HG02970 (cell line): Measurements from ENCODE around the gene KCNQ5.

Experiments
- ATAC-seq: cut with Tn5 transposase; IDR thresholded peaks from one replicate; pipeline ENCODE4 v1.9.1; 2021; ENCODE audit warnings: mild to moderate bottlenecking, moderate library complexity, moderate number of reproducible peaks; ENCODE audit not compliant: unreplicated experiment, low FRiP score

KCNQ5 gene

DNA sequence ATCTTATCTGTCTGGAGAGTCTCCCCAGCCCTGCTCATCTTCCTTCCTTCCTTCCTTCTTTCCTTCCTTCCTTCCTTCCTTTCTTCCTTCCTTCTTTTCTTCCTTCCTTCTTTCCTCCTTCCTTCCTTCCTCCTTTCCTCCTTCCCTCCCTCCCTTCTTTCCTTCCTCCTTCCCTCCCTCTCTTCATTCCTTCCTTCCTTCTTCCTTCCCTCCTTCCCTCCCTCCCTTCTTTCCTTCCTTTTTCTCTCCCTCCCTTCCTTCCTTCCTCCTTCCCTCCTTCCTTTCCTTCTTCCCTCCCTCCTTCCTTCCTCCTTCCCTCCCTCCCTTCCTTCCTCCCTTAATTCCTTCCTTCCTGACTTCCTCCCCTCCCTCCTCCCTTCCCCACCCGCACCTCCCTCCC lies 319.4 kb downstream of the KCNQ5 start:
- no peak for ATAC-seq

DNA sequence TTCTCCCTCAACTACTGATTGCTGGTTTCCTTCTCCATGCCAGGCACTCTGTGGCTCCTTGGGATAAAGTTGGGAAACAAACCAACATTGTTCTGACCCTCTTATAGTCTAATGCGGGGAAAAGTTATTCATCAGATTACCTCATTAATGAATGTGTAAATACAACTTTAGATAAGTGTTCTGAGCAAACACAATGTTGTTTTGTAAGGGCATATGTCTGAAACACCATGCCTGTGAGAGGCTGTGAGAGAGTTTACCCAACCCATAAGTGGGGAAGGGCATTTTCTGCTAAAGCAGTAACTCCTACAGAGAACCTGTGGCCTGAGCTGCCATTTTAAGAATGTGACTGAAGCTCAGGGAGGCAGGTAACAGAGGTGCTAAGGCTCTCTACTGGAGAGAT lies 319.9 kb downstream of the KCNQ5 start:
- ATAC-seq: no peak

DNA sequence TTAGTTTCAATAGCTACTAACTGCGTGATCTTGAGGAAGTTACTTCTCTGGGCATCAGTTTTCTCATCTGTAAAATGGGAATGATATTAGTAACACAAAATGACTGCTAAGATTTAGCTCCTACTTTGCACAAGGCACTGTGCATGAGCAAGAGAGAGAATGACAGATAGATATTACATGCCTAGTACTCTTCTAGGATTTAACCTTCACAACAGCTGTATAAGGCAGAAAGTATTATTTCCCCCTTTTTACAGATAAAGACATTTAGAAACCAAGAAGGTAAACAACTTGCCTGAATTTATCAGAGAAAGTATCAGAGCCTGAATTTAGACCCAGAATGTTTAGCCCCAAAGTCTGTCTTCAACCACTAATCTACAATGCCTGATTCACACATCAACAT lies 321.8 kb downstream of the KCNQ5 start:
- ATAC-seq: no peak

DNA sequence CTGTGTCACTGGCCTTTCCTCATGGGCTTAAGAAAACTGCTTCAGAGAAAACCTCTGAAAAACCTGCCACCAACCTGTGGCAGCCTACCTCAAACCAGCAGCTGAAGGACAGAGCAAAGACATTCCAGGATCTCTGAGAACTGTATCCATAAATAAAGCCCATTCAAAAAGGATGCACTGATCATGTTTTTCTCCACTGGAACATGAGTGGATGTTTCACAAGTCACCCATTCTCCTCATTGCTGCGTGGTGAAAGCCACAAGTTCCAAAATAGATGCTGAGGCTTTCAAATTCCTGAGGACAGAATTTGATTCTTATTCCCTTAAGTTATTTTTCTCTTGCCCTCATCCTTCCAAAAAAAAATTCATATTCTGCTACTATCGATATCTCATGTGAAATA lies 322.8 kb downstream of the KCNQ5 start:
- ATAC-seq: no peak

DNA sequence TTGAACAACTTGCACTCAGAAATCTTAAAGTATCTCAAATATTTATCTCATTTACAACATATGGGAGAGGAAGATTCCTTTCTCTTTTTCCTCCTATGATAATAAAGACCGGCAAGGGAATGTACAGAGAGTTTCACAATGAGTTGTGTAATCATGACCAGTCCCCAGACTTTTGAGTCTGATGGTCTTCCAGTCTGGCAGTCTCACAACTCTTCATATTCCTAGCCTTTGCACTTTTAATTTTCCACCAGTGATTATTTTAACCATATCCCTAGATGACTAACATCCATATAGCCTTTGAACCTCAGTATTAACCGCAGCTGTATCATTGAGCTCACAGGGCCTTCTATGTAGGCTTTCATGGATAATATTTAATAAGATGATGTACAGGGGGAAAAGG lies 324.9 kb downstream of the KCNQ5 start:
- ATAC-seq: no peak

DNA sequence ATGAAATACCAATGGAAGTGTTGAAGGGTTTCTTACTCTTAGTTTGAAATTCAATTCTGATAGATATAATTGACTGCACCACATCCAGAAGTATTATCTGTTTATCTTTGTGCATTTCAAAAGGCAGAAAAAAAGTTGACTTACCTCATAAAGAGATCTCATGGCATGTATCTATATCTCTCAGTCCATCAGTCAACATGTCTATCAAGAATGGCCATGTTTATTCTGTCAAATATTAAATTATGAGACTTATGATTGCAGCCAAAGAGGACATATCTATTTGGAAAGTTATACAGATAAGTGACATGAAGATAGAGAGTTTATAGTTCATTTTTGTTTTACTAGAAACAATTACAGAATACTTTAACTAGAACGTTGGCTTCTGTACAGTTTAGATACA lies 325.7 kb downstream of the KCNQ5 start:
- no peak for ATAC-seq

DNA sequence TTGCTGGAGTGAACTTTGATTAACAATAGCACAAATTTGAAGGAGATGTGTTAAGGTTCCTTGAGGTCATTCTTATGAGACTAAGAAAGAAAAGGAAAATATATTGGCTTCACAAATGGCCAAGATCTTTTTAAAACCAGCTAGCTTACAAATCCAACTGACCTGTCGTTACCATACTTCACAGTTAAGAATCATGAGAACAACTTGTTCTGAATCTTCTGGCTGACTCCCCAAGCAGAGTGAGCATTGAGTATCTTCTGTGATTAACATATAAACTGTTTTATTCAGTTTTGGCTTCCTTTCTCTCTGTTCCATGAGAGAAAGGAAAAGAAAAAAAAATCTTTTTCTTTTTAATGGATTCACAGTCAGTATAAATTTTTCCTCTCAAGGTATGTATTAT lies 326.3 kb downstream of the KCNQ5 start:
- no peak for ATAC-seq

DNA sequence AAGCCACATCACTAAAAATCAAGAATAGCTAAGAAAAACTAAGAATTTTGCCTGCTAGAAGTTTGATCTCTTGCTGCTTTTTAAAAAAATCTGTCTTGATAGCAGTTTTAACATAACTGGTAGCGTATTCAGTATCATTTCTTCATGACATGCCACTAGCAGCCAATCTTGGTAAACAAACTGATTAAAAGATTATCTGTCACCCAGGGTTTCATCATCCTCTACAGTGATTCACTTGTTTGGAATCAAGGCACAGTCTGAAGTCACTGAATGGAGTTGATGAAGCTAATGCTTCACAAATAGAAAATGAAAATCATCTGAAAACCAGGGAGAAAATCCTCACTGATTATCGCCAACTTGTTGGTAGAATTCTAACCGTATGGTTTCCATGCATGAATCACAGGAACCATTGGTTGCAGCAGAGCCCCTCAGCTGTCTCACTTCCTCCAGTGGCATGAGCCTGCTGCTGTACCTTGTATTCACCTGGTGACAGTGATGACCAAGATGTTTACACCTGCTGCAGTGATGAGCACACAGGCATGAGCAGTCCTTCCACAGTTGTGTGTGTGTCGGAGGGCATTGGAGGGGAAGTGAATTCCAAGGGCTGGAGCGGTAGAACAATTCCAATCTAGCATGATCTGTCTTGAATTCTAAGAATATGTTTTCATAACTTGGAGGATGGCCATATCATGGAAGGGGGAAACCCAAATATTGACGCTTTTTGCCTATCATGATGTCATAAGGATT lies 328.4 kb downstream of the KCNQ5 start:
- ATAC-seq: no peak

DNA sequence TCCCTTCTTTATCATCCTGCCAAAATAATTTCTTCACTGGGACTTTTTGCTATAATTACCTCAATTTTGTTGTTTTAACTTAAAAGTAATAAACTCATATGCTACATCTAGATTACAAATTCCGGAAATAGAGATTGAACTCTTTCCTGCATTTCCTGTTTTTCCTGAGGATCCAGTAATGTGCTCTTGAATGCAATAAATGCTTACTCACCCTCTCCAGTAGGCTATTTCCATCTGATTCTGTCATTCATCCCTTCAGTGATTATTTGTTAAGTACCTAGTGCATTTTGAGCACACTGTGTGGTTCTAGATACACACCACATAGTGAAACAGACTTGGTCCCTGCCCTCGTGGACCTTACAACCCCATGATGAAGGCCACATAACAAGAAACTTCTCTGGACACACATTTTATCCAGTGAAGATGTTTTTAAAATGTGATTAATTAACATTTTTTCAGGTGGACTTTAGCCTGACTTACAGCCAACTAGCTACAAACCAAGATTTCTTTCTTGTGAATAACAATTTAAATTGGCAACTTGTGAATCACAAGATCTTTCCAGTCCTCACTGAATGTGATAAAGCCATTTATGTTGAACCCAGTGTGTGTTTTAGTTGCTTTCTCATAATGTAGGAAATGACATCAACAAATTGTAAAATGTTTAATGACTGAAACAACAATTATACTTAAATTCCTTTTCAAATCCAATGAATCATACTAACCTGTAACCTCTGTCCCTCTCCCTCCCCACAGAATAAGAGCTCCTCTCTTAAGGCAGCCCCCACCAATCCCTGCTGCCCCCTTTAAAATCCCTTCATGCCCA lies 331.2 kb downstream of the KCNQ5 start:
- no peak for ATAC-seq

DNA sequence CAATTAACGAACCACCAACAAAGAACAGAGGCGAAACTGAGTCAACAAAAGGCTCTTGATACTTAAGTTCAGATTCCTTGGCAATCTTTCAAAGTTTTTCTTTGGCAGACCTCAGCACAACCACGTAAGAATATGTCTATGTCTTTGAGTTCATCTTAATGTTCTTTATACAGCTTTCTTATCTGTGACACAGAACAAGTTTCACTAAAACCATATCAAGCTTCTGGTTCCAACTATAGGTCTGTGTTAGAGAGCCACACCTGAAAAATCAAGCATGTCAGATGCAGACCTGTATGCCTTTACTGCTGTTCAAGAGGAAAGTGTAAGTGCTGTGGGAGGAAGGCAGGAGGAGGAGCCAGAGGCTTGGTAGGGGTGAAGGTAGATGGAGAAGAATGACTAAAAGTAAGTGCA lies 332.1 kb downstream of the KCNQ5 start:
- no peak for ATAC-seq

DNA sequence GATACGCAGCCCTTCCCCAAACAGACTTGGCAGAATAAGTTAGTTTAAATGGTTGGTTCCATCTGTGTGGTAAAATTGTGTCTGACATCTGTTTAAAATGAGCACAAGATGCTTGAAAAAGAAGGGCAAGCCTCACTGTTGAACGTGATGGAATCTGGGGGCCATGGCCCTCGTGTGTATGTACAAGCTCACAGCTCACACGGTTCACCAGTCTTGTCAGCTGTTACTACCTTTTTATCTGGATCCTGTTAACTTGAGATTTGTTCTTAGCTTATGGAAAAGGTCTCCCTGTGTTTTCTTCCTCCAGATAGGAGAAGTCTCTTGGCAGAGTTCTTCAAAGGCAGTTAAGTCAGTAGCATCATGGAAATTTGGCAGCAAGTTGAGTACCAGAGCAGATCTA lies 332.9 kb downstream of the KCNQ5 start:
- ATAC-seq: no peak

DNA sequence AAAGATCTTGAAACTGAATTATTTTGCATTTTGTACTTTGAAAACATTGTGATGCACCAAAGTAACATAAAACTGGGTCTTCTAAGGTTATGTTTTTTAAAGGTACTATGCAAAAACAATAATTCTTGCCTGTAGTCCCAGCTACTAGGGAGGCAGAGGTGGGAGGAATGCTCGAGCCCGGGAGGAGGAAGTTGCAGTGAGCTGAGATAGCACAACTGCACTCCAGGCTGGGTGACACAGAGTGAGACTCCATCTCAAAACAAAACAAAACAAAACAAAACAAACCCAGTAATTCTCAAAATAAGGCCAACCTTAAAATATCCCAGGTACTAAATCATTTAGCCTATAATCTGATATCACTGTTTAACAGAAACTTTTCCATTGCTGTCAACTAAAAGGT lies 333.8 kb downstream of the KCNQ5 start:
- no peak for ATAC-seq

DNA sequence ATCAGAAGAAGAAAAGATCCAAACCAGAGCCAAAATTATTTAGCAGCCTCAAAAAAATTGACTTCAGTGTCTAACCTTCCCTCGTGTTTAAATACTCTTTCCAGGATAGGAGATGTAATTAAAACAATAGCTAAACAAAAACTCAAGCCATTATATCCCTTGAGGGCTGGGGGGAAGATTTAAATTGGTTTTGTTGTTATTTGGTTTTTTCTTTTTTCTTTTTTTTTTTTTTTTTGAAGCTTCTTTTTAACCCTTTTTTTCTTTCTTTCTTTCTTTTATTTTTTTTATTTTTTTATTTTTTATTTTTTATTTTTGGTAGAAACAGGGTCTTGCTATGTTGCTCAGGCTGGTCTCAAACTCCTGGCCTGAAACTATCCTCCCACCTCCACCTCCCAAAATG lies 334.4 kb downstream of the KCNQ5 start:
- no peak for ATAC-seq

DNA sequence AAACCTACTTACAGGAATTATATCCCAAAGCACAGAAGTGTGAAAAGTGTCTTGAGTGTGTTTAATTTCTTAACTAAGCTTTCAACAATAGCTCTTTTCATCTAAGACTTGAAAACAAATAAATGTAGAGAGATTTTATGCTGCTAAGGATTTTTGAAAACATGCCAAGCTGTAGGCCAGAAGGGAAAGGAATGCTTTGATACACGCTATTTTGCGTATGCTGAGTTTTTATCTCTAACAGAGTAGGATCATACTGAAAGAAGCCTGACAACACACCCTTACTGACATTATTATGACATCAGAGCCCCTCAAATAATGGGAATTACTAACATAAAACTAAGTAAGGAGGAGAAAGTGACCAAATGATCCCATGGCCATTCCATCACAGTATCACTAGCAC lies 338.0 kb downstream of the KCNQ5 start:
- ATAC-seq: no peak

DNA sequence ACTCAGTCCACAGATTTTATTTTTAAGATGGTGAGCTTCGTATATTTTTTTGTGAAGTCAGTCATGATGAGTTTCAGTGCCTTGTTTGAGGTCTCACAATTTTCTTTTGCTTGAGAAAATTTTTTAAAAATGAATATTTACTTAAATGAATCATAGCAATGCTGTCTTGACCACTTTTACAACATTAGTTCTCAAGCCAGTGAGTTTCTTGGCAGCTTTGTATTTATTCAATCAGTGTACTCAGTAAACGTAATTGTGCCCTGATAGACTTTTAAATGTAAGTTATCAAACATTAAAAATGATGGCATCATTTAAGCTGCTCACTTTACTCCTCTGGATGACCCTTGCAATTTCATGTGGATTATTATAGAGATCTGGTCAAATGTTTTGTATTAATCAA lies 342.1 kb downstream of the KCNQ5 start:
- no peak for ATAC-seq

DNA sequence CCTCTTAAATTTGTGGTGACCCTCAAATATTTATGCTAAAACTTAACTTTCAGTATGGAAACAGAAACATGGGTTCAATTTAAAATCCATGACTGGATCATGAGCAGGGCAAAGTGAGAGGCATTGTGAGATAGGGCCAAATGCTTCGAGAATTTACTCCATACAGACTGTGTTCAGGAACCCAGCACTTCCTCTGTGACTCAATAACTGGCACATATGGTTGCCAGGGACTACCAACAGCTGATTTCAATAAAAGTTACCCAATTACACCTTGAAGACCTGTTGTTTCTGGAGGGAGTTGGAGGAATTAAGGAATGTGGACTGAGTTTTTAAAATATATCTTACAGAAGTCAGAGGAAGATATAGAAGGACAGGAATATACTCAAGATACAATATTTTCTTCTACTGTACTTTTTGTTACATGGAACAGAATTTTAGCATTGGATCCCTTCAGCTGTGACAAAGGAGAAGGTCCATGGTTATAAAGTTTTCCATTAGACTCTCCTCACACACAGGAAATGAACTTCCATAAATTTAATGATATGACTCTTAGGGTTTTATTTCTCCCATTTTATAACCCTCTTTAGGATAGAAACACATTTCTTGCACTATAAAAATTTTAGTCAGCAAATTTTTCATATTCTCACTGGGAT lies 344.9 kb downstream of the KCNQ5 start:
- no peak for ATAC-seq

DNA sequence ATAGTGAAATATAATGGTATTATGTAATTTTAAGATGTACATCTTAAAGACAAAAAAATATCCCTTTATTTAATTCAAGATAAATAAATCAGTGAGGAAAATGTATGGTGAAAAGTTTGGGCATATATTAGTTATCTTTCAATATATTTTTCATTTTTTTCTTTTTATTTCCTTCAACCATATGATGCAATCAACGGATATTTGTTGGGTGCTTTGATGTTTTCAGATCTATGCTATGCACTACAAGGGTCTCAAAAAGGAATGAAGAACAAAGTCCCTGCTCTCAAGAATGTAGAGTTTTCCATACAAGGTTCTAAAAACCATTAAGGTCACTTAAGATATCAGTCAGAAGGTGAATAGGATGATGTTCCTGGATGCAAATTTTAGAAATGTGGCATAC lies 345.5 kb downstream of the KCNQ5 start:
- ATAC-seq: no peak

DNA sequence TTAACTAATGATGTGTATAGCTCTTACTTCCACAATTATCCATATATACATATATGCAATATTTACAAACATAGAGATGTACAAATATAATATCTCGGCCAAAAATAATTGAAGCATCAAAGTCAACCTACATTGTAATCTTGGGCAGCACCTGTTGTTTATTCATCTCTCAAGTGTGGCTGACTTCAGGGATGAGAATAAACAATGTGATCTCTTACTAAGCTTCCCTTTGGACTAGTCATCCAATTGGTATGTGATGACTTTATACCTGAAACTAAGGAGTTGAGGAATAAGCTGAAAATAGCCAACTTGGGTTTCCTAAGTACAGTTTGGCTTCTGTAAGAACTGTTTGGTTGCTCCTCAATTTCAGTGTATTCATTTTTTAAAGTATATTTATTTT lies 346.8 kb downstream of the KCNQ5 start:
- ATAC-seq: no peak

DNA sequence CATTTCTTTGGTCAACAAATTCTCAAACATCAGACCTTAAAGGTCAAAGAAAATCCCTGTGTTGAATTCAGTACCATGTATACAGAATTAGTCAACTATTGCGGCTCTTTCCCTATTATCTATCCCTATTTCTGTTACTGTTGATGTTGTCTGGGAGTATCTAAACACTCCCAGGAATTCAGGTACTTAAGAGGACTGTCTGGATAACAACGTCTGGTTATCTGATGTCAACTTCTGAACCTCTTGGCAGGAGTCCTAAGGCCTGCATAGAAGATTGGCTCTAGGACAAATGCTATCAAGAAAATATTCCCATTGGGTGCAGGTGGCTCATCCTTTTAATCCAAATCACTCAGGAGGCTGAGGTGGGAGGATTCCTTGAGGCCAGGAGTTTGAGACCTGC lies 347.8 kb downstream of the KCNQ5 start:
- no peak for ATAC-seq

DNA sequence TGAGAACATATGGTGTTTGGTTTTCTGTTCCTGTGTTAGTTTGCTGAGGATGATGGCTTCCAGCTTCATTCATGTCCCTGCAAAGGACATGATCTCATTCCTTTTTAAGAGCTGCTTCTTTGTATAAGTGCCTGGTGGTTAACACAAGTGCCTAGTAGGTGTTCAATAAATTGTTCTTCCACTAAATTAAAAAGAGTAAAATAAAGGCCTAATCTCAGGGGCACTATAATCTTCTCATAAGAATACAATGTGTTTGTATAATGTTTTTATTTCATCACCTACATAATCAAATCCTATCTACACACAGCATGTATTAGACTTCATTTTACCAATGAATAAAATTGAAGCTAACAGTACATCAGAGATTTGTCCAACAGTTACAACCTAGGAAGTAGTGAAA lies 350.7 kb downstream of the KCNQ5 start:
- no peak for ATAC-seq

DNA sequence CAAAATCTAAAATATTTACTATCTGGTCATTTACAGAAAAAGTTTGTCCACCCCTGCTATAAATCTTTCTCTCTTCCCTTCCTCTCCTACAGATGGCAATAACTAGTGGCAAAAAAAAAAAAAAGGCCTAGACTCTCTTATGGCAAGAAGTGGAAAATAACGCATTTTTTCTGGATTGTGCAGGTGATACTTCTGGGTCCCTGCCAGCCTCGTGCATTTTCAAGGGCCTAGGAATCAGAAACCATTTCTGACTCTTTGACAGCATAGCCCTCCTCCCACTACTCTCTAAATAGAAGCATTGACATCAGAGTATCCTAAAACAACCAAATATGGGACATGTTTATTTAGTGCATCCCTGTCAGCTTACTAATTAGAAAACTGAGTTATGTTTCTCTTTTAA lies 352.4 kb downstream of the KCNQ5 start:
- no peak for ATAC-seq

DNA sequence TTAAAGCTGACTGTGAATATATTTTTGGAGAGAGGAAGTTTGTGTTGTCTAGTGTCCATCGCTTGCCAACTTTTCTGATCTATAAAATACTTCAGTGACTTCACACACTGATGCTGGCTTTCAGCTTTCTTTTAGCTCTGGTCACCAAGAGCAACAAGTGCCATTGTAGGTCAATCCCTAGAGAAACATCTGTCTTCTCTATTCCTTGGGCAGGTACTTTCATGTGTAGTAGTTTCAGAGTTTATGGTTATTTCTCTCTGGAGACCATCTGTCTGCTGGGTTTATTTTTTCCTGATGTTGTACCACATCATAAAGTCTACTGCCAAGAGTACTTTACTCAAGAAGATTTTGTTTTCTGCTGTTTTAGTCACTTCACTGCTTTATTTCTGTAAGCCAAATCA lies 353.5 kb downstream of the KCNQ5 start:
- ATAC-seq: no peak
